Endodermal cell (in vitro differentiated cells): ENCODE results near the gene ELMO1. TPM values are rescaled to one million over a fixed set of nuclear protein-coding genes. Genes with fewer than 3 reads are reported as not detected.

ENCODE experiments used
- DNase-seq: peaks from one replicate; pipeline ENCODE4 v3.0.0-alpha.2; 2017
- H3K27ac ChIP-seq: 2 replicates; pipeline ENCODE4 v1.5.1; 2013; ENCODE audit warnings: mild to moderate bottlenecking, low read depth, low read length, moderate library complexity
- H3K27me3 ChIP-seq: 2 replicates; pipeline ENCODE4 v1.6.1; 2013; ENCODE audit warnings: mild to moderate bottlenecking, low read length, moderate library complexity; ENCODE audit not compliant: insufficient read depth, control insufficient read depth, poor library complexity, severe bottlenecking
- H3K36me3 ChIP-seq: 2 replicates; pipeline ENCODE4 v1.7.0; 2013; ENCODE audit warnings: mild to moderate bottlenecking, low read length, moderate library complexity; ENCODE audit not compliant: control insufficient read depth, insufficient read depth
- H3K4me1 ChIP-seq: one replicate; pipeline ENCODE4 v1.7.0; 2013; ENCODE audit warnings: low read length; ENCODE audit not compliant: control insufficient read depth, insufficient read depth
- H3K4me3 ChIP-seq: 2 replicates; pipeline ENCODE4 v1.5.1; 2013; ENCODE audit warnings: mild to moderate bottlenecking, low read length, moderate library complexity
- H3K9ac ChIP-seq: 2 replicates; pipeline ENCODE4 v1.6.1; 2013; ENCODE audit warnings: mild to moderate bottlenecking, low read length, moderate library complexity; ENCODE audit not compliant: poor library complexity, severe bottlenecking; ENCODE audit errors: extremely low read depth
- H3K9me3 ChIP-seq: 2 replicates; pipeline ENCODE4 v1.6.1; 2013; ENCODE audit warnings: mild to moderate bottlenecking, low read length, moderate library complexity; ENCODE audit not compliant: control insufficient read depth
- H3K27ac Mint-ChIP-seq: 2 replicates; pipeline ENCODE4 v1.8.0; 2020; ENCODE audit warnings: mixed read lengths
- H3K27me3 Mint-ChIP-seq: 2 replicates; pipeline ENCODE4 v1.8.0; 2021; ENCODE audit warnings: mild to moderate bottlenecking, mixed read lengths; ENCODE audit not compliant: insufficient read depth
- H3K36me3 Mint-ChIP-seq: 2 replicates; pipeline ENCODE4 v1.8.0; 2020; ENCODE audit warnings: low read depth, mixed read lengths
- H3K4me1 Mint-ChIP-seq: 2 replicates; pipeline ENCODE4 v1.8.0; 2020; ENCODE audit warnings: mixed read lengths
- H3K4me3 Mint-ChIP-seq: 2 replicates; pipeline ENCODE4 v1.8.0; 2020; ENCODE audit warnings: mild to moderate bottlenecking, moderate library complexity, mixed read lengths
- H3K9me3 Mint-ChIP-seq: 2 replicates; pipeline ENCODE4 v1.8.0; 2020; ENCODE audit warnings: mild to moderate bottlenecking, mixed read lengths
- WGBS, 2 experiments: methylation state at CpG; one replicate each; pipeline versions ENCODE4 v1.1.5 to v1.1.7; 2013; ENCODE audit warnings: missing lambda C conversion rate in 2 of 2, mixed read lengths in 1 of 2; ENCODE audit not compliant: insufficient coverage in 1 of 2, insufficient read length in 1 of 2; 5-methylcytosine and 5-hydroxymethylcytosine counted together
- total RNA-seq, 2 donors: library from RNA; stranded (reverse); fragmentation: NEBNext Ultra II Directional in 1 of 2; extraction: Animal tissue kit (Norgen Biotek cat#: 25700) in 1 of 2; gene quantifications; 2 replicates in 1 of 2; 3 replicates in 1 of 2; pipeline ENCODE4 v1.2.1, GENCODE V29; 2021
- TF ChIP-seq, protein P1 (sequence below): fragments of 200-600 bp; sonication (generic); conservative IDR thresholded peaks from 2 replicates; pipeline ENCODE4 v1.5.0; 2021; ENCODE audit warnings: antibody characterized with exemption, mild to moderate bottlenecking

Gene ELMO1
- total RNA-seq, 2 donors from 2014 or later: 120 to 131 TPM

DNA sequence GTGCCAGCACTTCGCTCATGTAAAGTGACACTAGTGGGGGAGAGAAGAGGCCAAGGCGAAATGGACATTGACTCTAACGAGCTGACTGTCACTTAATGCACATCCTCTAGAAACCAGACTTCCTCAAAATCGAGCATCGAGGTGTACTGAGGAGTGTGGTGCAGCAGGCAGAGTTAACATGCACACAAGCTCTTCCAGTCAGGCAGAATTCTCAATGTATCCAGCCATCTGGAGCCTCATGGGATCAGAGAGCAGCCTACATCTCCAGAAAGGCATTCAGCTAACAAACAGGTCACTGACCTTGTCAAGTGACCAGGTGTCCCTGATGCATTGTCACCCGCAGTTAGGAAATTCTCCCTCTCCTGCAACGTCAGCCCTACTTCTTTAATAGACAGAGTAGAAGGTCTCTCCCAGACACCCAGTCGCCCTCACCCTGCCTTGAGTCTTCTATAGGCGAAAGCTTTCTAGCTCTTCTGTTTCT lies 464.6 kb downstream of the ELMO1 start:
- H3K9me3 ChIP-seq: no peaks in the 10 kb centered on the region
- DNase-seq: no peak
- H3K4me1 Mint-ChIP-seq: peaks cover 11% of the 10 kb centered on the region
- no peaks in the 10 kb centered on the region for H3K9me3 Mint-ChIP-seq
- no peak overlapping the region for H3K4me3 ChIP-seq
- H3K36me3 ChIP-seq: no peaks in the 10 kb centered on the region
- H3K27me3 ChIP-seq: no peaks in the 10 kb centered on the region
- no peaks in the 10 kb centered on the region for H3K36me3 Mint-ChIP-seq
- no peak overlapping the region for H3K4me3 Mint-ChIP-seq
- no peaks in the 10 kb centered on the region for H3K4me1 ChIP-seq
- TF ChIP-seq, protein P1, sequence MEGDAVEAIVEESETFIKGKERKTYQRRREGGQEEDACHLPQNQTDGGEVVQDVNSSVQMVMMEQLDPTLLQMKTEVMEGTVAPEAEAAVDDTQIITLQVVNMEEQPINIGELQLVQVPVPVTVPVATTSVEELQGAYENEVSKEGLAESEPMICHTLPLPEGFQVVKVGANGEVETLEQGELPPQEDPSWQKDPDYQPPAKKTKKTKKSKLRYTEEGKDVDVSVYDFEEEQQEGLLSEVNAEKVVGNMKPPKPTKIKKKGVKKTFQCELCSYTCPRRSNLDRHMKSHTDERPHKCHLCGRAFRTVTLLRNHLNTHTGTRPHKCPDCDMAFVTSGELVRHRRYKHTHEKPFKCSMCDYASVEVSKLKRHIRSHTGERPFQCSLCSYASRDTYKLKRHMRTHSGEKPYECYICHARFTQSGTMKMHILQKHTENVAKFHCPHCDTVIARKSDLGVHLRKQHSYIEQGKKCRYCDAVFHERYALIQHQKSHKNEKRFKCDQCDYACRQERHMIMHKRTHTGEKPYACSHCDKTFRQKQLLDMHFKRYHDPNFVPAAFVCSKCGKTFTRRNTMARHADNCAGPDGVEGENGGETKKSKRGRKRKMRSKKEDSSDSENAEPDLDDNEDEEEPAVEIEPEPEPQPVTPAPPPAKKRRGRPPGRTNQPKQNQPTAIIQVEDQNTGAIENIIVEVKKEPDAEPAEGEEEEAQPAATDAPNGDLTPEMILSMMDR: no peak
- WGBS, 2 experiments: 92 to 93% methylated on average over 8 to 9 of the region's 9 CpGs
- H3K27ac Mint-ChIP-seq: no peak overlapping the region
- no peaks in the 10 kb centered on the region for H3K27me3 Mint-ChIP-seq
- no peak overlapping the region for H3K27ac ChIP-seq
- H3K9ac ChIP-seq: no peak overlapping the region

GRCh38 chr7:36982766-36983165 lies 465.9 kb downstream of the ELMO1 start:
- Histone ChIP-seq H3K4me1 (no peaks in the 10 kb centered on the region), H3K9me3 (no peaks in the 10 kb centered on the region), H3K9ac (no peak overlapping the region), H3K4me3 (no peak overlapping the region), H3K27me3 (no peaks in the 10 kb centered on the region), H3K27ac (no peak overlapping the region), H3K36me3 (no peaks in the 10 kb centered on the region)
- WGBS, 2 experiments: 94 to 97% methylated on average over 2 to 3 of the region's 3 CpGs
- no peak overlapping the region for H3K27ac Mint-ChIP-seq
- H3K27me3 Mint-ChIP-seq: no peaks in the 10 kb centered on the region
- TF ChIP-seq, protein P1: no peak
- DNase-seq: no peak
- H3K4me3 Mint-ChIP-seq: no peak overlapping the region
- H3K4me1 Mint-ChIP-seq: peaks cover 11% of the 10 kb centered on the region
- H3K9me3 Mint-ChIP-seq: no peaks in the 10 kb centered on the region
- H3K36me3 Mint-ChIP-seq: peaks cover 5% of the 10 kb centered on the region

DNA sequence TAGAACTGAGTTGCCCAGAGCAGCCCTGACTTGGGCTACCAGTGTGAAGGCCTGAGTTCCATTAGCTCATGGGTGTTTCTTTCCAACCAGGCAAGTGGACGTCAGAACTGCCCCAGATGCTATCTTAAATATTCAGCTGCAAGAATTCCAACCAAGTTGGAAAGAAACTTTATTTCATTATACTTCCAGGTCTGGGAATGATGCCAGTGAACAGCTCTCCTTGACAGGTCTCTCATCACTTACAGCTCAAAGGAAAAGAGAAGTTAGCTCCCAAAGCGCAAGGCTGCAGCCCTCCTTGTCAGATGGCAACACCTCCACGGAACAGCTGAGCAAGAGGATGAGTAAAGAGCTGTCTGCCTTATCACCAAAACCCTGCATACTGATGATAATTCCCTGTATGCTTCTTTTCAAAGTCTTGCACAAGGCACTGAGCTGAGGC lies 468.8 kb downstream of the ELMO1 start:
- H3K27ac Mint-ChIP-seq: no peak overlapping the region
- no peak overlapping the region for H3K4me3 ChIP-seq
- H3K27me3 Mint-ChIP-seq: peaks cover under 1% of the 10 kb centered on the region
- no peak overlapping the region for H3K27ac ChIP-seq
- no peak overlapping the region for H3K4me3 Mint-ChIP-seq
- WGBS, 2 experiments: 87 to 94% methylated on average over 3 of the region's 3 CpGs
- peaks cover 6% of the 10 kb centered on the region for H3K9me3 Mint-ChIP-seq
- H3K27me3 ChIP-seq: no peaks in the 10 kb centered on the region
- H3K36me3 Mint-ChIP-seq: peaks cover 15% of the 10 kb centered on the region
- H3K9ac ChIP-seq: no peak overlapping the region
- TF ChIP-seq, protein P1: no peak
- DNase-seq: no peak
- no peaks in the 10 kb centered on the region for H3K4me1 Mint-ChIP-seq
- H3K36me3 ChIP-seq: peaks cover 2% of the 10 kb centered on the region
- H3K4me1 ChIP-seq: no peaks in the 10 kb centered on the region
- H3K9me3 ChIP-seq: peaks cover 18% of the 10 kb centered on the region
